HT-29 (cell line): ENCODE results near the gene FASTKD3. TPM values are rescaled to one million over a fixed set of nuclear protein-coding genes. Genes with fewer than 3 reads are reported as not detected.
"Not testable (repeated sequence)": the region's sequence is repeated elsewhere in the genome, so short reads cannot be mapped to it uniquely, and the experiment has no call there.

ENCODE experiments used
- DNase-seq: peaks from one replicate; pipeline ENCODE4 v3.0.0-alpha.2; 2015; ENCODE audit warnings: low spot score
- total RNA-seq: library from RNA; depleted of rRNA; stranded (reverse); fragments of >200 nt; shearing (Covaris generic); gene quantifications from 2 replicates; pipeline ENCODE4 v1.2.3, GENCODE V29; 2014; rRNA removed

Gene FASTKD3, protein sequence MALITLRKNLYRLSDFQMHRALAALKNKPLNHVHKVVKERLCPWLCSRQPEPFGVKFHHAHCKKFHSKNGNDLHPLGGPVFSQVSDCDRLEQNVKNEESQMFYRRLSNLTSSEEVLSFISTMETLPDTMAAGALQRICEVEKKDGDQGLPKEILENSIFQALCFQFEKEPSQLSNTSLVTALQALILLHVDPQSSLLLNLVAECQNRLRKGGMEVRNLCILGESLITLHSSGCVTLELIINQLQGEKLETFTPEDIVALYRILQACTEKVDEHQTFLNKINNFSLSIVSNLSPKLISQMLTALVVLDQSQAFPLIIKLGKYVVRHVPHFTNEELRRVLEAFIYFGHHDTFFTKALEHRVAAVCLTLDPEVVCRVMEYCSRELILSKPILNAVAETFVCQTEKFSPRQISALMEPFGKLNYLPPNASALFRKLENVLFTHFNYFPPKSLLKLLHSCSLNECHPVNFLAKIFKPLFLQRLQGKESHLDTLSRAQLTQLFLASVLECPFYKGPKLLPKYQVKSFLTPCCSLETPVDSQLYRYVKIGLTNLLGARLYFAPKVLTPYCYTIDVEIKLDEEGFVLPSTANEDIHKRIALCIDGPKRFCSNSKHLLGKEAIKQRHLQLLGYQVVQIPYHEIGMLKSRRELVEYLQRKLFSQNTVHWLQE
- 6.3 and 8.3 TPM in 2 replicates for total RNA-seq

DNA sequence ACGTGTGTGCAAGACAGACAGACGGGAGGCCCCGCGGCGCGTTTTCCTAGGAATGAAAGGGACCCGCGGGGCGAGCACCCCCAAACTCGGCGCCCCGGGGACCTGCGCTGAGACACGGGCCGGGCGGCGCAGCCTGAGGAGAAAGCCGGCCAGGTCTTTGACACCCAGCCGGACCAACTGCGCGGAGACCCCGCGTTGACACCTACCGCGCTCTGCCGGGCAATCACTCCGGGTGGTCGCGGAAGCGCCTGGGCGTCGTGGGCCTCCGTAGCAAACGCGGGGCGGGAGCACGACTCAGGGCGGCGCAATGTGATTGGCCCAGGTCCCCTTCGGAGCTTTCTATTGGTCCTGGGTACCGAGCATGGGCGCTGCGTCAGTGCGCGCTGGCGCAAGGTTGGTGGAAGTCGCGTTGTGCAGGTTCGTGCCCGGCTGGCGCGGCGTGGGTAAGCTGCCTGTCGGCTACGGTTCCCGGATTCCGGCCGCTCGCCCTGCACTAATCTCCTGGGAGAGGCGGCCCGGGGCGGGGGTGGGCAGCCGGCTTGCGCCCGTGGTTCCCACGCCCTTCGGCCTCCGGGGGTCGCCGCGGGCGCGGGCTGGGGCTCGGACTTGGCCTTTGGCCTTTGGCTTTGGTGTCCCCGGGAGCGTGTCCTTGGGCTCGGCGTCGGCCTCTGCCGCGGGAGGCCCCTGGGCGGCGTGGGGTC, at the start of gene FASTKD3, which contains the start of gene MTRR:
Gene FASTKD3, minus strand, starts transcription at position 259 of the 701 bp plus-strand sequence. CDS start 948 bp downstream, outside the sequence.
Gene MTRR, plus strand, starts transcription at position 376 of the 701 bp plus-strand sequence. CDS start 1,647 bp downstream, outside the sequence.
- DNase-seq: peak; percentile 96

DNA sequence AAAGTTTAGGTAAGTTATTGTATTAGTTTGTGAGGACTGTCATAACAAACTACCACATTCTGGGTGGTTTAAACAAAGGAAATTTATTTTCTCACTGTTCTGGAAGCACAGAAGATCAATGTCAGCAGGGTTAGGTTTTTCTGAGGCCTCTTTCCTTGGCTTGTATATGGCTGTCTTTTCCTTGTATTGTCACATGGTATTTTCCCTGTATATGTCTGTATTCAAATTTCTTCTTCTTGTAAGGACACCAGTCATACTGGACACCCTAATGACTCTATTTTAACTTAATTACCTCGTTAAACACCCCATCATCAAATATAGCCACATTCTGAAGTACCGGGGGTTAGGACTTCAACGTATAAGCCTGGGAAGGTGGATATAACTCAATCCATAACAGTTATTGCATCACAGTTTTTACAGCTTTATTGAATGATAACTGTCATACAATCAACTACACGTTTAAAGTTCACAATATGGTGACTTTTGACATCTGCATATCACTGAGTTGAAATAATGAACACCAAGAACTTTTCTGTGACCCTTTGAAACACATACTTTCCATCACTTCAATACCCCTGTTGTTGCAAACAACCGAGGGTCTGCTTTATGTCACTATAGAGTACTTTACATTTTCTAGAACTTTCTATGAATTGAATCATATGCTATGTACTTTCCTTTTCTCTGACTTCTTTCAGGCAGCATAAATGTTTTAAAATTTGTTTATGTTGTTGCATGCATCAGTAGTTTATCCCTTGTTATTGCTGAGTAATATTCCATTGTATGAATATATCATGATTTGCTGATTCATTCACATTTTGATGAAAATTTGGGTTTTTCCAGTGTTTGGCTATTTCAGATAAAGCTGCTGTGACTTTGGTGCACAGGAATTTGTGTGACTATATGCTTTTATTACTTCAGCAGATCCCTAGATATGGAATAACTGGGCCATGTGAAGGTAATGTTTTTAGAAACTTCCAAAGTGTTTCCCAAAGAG, 48.6 kb upstream of the FASTKD3 start:
- no peak for DNase-seq

DNA sequence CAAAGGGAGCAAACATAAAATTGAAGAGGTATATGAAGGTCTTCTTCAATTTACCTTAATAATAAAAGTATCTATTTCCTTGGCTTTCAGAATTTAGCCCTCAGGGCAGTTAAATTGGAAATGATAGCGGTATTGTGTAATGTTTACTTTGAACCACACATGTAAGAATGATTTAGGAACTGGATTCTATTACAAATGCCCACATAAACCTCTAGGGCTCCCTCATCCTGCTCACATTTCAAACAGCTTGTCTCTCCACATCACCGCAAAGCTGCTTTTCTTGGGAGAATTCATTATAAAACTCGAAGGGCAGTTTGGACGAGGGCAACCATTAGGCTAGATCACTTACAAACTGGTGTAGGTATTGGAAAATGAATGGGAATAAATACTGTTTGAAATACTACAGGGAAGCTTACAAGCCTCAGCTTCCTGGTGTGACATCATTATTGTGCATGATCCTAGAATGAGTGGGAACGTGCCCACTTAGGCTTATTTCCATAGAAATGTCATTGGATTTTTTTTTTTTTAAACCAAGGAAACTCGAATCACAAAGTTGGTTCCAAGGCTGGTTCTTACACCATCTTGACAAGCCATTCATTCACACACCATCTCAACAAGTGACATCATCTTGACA, 47.5 kb upstream of the FASTKD3 start:
- DNase-seq: no peak

DNA sequence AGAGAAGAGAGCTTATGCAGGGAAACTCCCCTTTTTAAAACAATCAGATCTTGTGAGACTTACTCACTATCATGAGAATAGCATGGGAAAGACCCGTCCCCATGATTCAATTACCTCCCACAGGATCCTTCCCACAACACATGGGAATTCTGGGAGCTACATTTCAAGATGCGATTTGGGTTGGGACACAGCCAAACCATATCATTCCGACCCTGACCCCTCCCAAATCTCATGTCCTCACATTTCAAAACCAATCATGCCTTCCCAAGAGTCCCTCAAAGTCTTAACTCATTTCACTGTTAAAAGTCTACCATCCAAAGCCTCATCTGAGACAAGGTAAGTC, 42.6 kb upstream of the FASTKD3 start:
- not testable (repeated sequence) for DNase-seq

DNA sequence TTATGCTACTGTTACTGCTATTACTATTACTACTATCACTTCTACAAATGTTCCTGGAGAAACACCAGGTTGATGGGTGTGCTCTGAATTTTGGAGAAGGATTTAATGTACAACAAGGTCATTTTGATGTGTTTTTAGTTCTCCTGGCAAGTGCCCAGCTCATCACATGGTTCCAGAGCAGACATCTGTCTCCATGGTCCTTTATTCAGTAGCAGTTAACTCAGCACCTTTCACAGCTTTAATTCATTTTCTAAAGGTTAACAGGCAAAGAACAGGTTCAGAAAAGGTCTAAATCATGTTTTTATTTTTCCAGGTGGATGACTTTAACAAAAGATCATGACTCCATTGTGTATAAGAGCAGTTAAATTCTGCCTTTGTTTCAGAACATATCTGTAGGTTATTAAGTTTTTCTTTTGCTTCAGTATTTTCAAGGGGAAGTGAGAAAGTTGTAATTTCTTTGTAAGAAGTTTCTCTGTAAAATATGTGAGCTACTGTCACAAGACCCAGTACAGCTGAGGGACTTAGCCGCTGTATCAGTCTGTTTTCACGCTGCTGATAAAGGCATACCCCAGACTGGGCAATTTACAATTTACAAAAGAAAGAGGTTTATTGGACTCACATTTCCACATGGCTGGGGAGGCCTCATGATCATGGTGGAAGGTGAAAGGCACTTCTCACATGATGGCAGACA, 42.1 kb upstream of the FASTKD3 start:
- DNase-seq: no peak

DNA sequence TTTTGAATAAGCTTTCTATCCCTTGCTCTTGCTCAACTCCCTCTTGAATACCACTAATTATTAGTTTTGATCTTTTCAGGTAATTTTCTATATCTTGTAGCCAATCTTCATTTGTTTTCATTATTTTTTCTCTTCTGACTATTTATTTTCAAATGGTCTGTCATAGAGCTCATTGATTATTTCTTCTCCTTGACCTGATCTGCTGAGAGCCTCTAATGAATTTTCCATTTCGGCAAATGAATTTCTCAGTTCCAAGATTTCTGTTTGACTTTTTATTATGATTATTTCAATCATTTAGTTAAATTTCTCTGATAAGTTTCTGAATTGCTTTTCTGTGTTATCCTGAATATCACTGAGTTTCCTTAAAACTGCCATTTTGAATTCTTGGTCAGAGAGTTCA, 39.5 kb upstream of the FASTKD3 start:
- no peak for DNase-seq

DNA sequence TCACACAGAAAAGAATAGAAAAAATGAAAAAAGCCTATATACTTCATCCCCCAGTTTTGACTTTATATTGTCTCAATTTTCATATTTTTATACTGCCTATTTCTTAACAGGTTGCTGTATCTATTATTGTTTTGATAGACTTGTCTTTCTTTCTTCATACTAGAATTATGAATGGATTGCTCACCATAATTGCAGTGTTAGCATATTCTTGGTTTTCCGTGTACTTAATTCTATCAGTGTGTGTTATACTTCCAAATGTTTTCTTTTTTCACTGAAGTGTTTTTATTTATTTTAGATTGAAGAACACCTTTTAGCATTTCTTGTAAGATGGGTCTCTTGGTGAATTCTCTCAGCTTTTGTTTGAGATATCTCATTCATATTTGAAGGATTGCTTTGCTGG, 38.8 kb upstream of the FASTKD3 start:
- no peak for DNase-seq

DNA sequence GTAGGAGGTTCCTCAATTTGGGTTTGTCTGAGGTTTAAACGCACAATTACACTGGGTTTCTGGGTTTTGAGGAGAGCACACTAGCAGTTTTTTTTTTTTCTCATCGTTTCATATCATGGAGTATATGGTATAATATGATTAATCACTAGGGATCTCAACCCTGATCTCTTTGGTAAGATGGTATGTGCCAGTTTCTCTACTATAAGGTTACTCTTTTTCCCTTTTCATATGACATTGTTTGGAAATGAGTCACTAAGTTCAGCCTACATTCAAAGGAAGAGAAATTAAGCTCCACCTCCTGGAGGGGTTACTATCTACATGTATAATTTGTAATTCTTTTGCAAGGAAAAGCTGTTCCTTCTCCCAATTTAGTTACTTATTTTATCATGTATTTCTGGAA, 35.3 kb upstream of the FASTKD3 start:
- peak; percentile 13 for DNase-seq

DNA sequence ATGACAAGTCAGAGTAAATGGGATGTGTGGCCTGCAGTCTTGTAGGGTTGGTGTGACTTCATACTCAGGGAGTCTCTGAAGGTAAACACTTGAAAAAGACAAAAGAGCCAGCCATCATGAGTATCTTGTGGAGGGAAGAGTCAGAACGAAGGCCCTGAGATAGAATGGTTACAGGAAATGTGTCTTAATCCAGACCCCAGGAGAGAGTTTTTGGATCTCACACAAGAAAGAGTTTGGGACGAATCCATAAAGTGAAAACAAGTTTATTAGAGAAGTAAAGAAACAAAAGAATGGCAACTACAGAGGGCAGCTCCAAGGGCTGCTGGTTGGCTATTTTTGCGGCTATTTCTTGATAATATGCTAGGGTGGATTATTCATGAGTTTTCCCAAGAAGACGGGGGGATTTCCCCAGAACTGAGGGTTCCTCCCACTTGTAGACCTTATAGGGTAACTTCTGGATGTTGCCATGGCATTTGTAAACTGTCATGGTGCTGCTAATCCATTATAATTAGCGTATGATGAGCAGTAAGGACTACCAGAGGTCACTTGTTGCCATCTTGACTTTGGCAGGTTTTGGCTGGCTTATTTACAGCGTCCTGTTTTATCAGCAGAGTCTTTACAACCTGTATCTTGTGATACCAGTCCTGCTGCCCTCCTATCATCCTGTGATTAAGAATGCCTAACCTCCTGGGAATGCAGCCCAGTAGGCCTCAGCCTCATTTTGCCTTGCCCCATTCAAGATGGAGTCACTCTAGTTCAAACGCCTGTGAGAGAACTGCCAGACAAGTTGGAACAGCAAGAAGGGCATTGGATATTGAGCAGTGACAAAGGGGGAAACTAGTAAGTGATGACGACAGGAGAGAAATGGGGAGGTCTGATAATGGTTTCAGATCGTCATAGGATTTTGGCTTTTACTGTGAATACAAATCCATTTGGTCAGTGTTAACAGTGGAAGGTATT, 34.1 kb upstream of the FASTKD3 start:
- no peak for DNase-seq

DNA sequence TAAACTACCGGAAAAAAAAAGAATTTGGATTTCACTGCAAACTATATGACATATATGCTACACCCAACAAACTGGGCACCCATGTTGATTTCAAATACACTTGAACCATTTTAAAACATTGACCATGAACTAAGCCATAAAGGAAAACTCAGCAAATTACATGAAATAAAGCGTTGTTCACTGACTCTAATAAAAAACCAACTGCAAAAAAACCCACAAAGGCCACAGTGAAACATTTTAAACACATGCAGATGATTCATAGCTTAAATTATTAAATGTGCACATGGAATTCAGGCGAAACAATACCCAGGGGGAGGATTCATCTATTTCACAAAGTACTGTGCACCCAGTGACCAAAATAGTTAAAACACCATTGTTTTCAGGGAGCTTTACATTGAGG, 33.4 kb upstream of the FASTKD3 start:
- DNase-seq: no peak

DNA sequence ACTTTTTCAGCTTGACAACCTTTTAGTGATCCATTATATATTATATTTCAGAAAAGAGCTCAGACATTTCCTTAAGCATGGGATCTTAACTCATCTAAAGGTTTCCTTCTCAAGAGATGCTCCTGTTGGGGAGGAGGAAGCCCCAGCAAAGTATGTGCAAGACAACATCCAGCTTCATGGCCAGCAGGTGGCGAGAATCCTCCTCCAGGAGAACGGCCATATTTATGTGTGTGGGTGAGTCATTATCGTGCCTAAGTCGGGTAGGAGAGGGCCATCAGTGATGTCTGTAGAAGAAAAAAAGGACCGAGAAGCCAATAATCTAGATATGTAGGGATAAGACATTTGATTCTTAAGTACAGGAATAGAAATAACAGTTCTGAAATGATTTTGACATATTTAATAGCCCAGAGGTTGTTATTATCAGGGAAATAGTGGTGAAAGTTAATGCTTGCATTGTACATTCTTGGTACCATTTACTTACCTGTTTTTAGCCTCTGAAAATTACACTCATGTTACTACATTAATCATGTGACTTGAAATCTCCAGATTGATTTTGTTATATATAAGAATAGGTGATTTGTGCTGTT, 28.3 kb upstream of the FASTKD3 start:
- peak; percentile 79 for DNase-seq

DNA sequence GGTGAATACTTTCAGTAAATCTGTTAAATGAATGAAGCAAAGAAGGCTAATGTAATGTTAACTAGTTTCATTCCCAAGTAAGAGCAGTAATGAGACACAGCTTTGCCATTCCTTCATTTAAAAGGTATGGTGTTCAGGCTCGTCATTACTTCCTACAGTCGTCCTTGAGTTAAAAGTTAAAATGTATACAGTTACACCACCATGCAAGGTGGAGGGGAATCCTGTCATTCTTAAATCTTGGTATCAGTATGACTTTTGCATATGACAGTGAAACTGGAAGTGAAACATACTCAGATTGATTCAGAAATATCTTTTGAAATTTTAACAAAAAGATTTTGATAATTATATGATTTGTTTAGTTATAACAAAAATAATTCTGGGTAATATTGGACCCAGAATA, 26.0 kb upstream of the FASTKD3 start:
- DNase-seq: no peak

DNA sequence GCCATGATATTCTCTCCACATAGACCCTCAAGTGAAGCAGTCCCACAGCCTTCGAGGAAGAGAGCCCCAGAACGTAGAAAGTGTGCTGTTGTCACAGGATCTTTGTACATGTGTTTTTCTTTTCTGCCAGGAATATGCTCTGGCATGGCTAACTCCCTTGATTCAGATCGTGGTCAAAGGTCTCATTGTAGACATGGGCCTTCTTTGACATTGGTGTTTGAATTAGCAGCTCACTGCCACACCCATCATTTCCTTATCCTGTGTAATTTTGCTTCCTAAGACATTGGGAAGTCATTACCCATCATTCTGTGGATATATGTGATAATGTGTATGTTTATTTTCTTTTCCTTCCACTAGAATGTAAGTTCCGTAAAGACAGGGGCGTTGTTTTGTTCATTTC, 25.6 kb upstream of the FASTKD3 start:
- DNase-seq: no peak

DNA sequence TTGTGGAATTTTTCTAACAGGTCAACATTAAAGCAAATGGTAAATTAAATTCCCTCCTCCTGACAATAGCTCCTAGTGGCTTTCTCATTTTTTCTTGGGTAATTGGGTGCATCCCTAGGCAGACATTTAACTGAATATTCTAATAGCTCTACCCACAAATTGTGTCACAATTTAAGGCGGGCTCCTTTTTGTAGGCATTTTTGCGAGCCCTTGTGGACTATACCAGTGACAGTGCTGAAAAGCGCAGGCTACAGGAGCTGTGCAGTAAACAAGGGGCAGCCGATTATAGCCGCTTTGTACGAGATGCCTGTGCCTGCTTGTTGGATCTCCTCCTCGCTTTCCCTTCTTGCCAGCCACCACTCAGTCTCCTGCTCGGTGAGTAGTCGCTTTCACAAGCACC, 20.1 kb upstream of the FASTKD3 start:
- DNase-seq: no peak

DNA sequence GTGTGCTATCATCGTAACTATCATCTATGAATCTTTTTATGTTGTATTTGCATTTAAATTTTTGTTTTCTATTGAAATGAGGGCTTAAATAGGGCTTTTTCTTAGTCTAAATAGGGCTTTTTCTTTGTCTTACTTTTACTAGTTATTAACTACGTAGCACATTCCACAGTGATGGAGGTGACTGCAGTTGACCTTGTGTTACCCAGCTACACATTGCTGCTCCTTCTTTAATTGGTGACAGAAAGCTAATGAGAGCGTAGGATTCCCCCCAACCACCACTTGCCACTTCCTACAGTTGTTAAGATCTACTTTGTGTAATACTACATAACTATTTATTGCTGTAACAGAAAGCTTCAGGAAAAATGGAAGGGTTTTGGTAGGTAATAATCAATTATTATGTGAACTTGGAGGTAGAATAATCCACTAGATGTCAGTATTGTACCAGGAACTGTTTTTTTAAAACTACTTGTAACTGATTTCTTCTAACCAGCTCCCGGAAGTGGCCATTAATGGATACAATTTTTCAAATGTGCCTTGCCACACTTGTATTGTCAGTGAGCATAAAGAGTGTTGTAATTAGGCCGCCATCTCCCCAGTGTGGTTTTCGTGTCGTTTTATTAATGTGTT, 18.1 kb upstream of the FASTKD3 start:
- peak; percentile 57 for DNase-seq

DNA sequence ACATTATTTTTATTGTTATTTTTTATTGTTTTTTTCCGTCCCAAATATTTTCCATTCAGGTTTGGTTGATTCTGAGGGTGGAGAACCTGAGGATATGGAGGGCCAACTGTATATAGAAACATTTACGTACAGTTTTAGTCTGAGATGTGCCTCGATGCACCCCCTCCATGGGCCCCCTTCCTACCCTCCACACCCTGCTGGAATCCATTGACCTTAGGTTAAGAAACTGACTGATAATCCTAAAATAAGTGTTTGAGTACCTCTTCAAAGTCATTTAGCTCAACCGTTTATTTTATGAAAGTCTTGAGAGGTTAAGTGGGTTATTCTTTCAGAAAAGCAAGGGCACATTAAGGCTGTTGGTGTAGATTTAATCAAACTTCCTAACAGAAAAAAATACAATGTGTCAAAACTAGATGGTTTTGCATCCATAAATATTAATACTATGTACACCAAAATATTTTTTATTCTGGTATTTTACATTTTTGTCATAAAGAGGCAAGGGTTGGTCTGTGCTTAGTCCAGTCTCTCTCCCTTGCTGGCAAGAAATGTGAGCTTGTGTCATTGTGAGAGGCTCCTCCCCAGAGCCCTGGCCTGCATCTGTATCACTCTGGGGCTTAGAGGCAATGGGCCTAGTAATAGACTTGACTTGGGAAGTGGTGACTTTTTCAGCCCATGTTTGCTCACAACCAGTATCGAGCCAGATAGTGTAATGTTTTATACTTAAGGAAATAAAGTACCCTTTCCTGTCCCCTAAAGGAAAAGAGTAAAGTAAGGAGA, 15.8 kb upstream of the FASTKD3 start:
- DNase-seq: no peak

DNA sequence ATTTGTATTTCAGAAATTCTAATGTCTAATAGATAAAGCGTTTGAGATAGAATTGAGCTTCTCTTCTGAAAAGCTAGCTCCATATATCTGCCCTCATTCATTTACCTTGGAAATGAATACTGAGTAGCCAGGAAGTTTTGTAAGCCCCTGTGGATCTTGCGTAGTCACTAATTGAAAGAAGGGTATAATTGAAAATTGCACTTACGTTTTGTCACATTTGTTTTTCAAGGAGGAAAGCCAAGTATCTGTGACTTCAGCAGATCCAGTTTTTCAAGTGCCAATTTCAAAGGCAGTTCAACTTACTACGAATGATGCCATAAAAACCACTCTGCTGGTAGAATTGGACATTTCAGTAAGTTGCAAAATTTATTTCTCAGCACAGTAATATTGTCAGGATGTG, 14.1 kb upstream of the FASTKD3 start:
- DNase-seq: no peak
